Measurements from ENCODE around the gene SSTR3. TPM values are rescaled to one million over a fixed set of nuclear protein-coding genes. Genes with fewer than 3 reads are reported as not detected.

SSTR3 gene
- total and polyA plus RNA-seq, 2 of the 4 experiments (the other 2 are of a cell fraction): under 0.01 to 0.07 TPM

- intact Hi-C loops (cut with micrococcal nuclease) (no loop called here), dilution Hi-C loops (cut with HindIII; ENCODE audit: low sequenced_read_pairs, unreplicated experiment) (no loop called here), in situ Hi-C loops (cut with MboI; ENCODE audit: low sequenced_read_pairs) (loop anchor here (10.0 kb wide), 1 partner anchor 286 kb away; no protein-coding TSS in a partner anchor)
- Histone ChIP-seq H3K27me3 (ENCODE audit: control insufficient read depth, insufficient read depth, low read length) (peaks cover 11% of the 10 kb centered on the region), H4K91ac (ENCODE audit: insufficient read depth, low read depth, low read length) (0 out of 2 replicates have a peak overlapping the region, but pooled peaks have one; percentile 18), H2AK5ac (ENCODE audit: low read depth, low read length) (no peak overlapping the region; the same call in 1 of the 2 replicates), H2AFZ (replicated peaks; ENCODE audit: low read length, poor library complexity) (peak overlapping the region; percentile 3), H3K4ac (ENCODE audit: low read depth, low read length) (no peak overlapping the region), H3K4me1 (ENCODE audit: control insufficient read depth, insufficient read depth, low read length) (peaks cover 17% of the 10 kb centered on the region), H3K9me1 (ENCODE audit: insufficient read depth, low read length) (peaks cover 6% of the 10 kb centered on the region; the same call in 1 of the 2 replicates), H2BK15ac (ENCODE audit: low read depth, low read length) (no peak overlapping the region), H3K79me1 (ENCODE audit: low read depth in 1 of 2, low read length in 2 of 2) (no peaks in the 10 kb centered on the region), H3K4me2 (ENCODE audit: low read depth, low read length) (no peak overlapping the region), H3K14ac (replicated peaks; ENCODE audit: low read depth, low read length) (no peak overlapping the region), H3K18ac (ENCODE audit: low read depth, low read length) (no peak overlapping the region), H3K4me3 (ENCODE audit: insufficient read depth, low read depth, low read length) (no peak overlapping the region), H4K20me1 (ENCODE audit: insufficient read depth, low read length) (no peaks in the 10 kb centered on the region), H4K8ac (ENCODE audit: low read depth in 2 of 2, low read length in 2 of 2) (no peak overlapping the region), H3K9me3 (ENCODE audit: control insufficient read depth, insufficient read depth, low read length) (no peaks in the 10 kb centered on the region), H3K9ac (ENCODE audit: low read depth, low read length) (no peak overlapping the region), H2BK120ac (ENCODE audit: low read depth, low read length) (no peak overlapping the region), H2BK20ac (ENCODE audit: low read depth, low read length) (no peak overlapping the region), H3K23ac (ENCODE audit: low read depth, low read length) (no peak overlapping the region), H3K27ac (ENCODE audit: insufficient read depth, low read length) (no peak overlapping the region), H3K56ac (ENCODE audit: extremely low read depth, insufficient read depth, low read length) (no peak overlapping the region), H2AK9ac (replicated peaks; ENCODE audit: low read depth, low read length, poor library complexity) (no peak overlapping the region), H3K36me3 (ENCODE audit: control insufficient read depth, insufficient read depth, low read length) (peaks cover 8% of the 10 kb centered on the region; the same call in 1 of the 2 replicates), H4K5ac (ENCODE audit: low read depth, low read length) (no peak overlapping the region), H2BK5ac (ENCODE audit: low read depth, low read length, poor library complexity, severe bottlenecking) (no peak overlapping the region)
- ATAC-seq (ENCODE audit: low read depth): no peak; the same call in 1 of the 2 replicates
- ChIA-PET CTCF (interaction anchor here (0.7 kb wide), 1 partner anchor 135 kb away, joined by 3 read pairs; no protein-coding TSS in a partner anchor), POLR2A (ENCODE audit: unreplicated experiment) (no interaction called here)
- no peak for DNase-seq
- no peak for TF ChIP-seq ELK1 (IDR thresholded peaks at IDR 0.05; ENCODE audit: borderline replicate concordance, low read depth, low read length)
- no peak for TF ChIP-seq RFX5 (IDR thresholded peaks at IDR 0.05; ENCODE audit: low read depth, low read length)
- no peak for TF ChIP-seq CEBPB (IDR thresholded peaks at IDR 0.05; ENCODE audit: low read depth, low read length)
- no peak for TF ChIP-seq FOS (IDR thresholded peaks at IDR 0.05; ENCODE audit: low read depth, low read length)
- TF ChIP-seq MXI1 (IDR thresholded peaks at IDR 0.05; ENCODE audit: borderline replicate concordance, low read depth, low read length): no peak
- no peak for TF ChIP-seq SMC3 (IDR thresholded peaks at IDR 0.05; ENCODE audit: low read depth, low read length)
- no peak for TF ChIP-seq CHD1 (IDR thresholded peaks at IDR 0.05; ENCODE audit: low read depth, low read length)
- no peak for TF ChIP-seq POLR2A (IDR thresholded peaks at IDR 0.05; ENCODE audit: low read depth, low read length)
- TF ChIP-seq CTCF (conservative IDR thresholded peaks at IDR 0.05; ENCODE audit: low read depth, low read length): no peak
- TF ChIP-seq NFE2L2 (IDR thresholded peaks at IDR 0.05; ENCODE audit: low read depth, low read length): no peak
- TF ChIP-seq MAZ (IDR thresholded peaks at IDR 0.05; ENCODE audit: borderline replicate concordance, low read depth, low read length): no peak
- TF ChIP-seq BHLHE40 (IDR thresholded peaks at IDR 0.05; ENCODE audit: low read depth, low read length): no peak
- BruUV-seq (replicated peaks): no TSS peak
- WGBS, 2 experiments (ENCODE audit: extremely low coverage in 2 of 2, insufficient read length in 1 of 2): 41% methylated on average over 12 of the region's 17 CpGs; no CpG with 5 or more reads in 1 of the 2 experiments
Observed at GRCh38 chr22:37178350-37179125, 33.7 kb downstream of the SSTR3 start.
